ENCODE measurements around the gene PSENEN.

PSENEN gene

GRCh38 chr19:35741203-35741515 is 4.3 kb upstream of the PSENEN start:
- DNase-seq (ENCODE audit: extremely low read depth, low read depth), result no peak
- no peak for TF ChIP-seq CTCF (IDR thresholded peaks at IDR 0.05; ENCODE audit: low read depth, low read length)

GRCh38 chr19:35742121-35742724 is 3.2 kb upstream of the PSENEN start, which contains the start of gene IGFLR1:
TSS of gene IGFLR1 (minus strand) at chr19:35742452. CDS start at chr19:35741180, 1,272 bp downstream.
- no peak for DNase-seq (ENCODE audit: extremely low read depth, low read depth)

GRCh38 chr19:35743640-35744429 is 1.6 kb upstream of the PSENEN start:
- DNase-seq (ENCODE audit: extremely low read depth, low read depth), result no peak
- no peak for TF ChIP-seq CTCF (IDR thresholded peaks at IDR 0.05; ENCODE audit: low read depth, low read length)

More at GRCh38 chr19:35742121-35742724, 3.2 kb upstream of the PSENEN start, which contains the start of gene IGFLR1:
- no peak for TF ChIP-seq CTCF (IDR thresholded peaks at IDR 0.05; ENCODE audit: low read depth, low read length)

GRCh38 chr19:35744430-35745327 is 772 bp upstream of the PSENEN start:
- peak; percentile 59 for TF ChIP-seq CTCF (IDR thresholded peaks at IDR 0.05; ENCODE audit: low read depth, low read length)

GRCh38 chr19:35746087-35746462 is 624 bp downstream of the PSENEN start:
- no peak for TF ChIP-seq CTCF (IDR thresholded peaks at IDR 0.05; ENCODE audit: low read depth, low read length)
- no peak for DNase-seq (ENCODE audit: extremely low read depth, low read depth)

More at GRCh38 chr19:35744430-35745327, 772 bp upstream of the PSENEN start:
- peak; percentile 85 for DNase-seq (ENCODE audit: extremely low read depth, low read depth)

- no peak for TF ChIP-seq CTCF (IDR thresholded peaks at IDR 0.05; ENCODE audit: low read depth, low read length)
- no peak for DNase-seq (ENCODE audit: extremely low read depth, low read depth)
These were observed 1.1 kb downstream of the PSENEN start for GRCh38 chr19:35746531-35746930.
